GM19023 (cell line): Measurements from ENCODE around the gene CFAP57.

ENCODE experiments used
- ATAC-seq: cut with Tn5 transposase; IDR thresholded peaks from one replicate; pipeline ENCODE4 v1.9.1; 2021; ENCODE audit warnings: mild to moderate bottlenecking, moderate library complexity; ENCODE audit not compliant: unreplicated experiment

The CFAP57 gene

DNA sequence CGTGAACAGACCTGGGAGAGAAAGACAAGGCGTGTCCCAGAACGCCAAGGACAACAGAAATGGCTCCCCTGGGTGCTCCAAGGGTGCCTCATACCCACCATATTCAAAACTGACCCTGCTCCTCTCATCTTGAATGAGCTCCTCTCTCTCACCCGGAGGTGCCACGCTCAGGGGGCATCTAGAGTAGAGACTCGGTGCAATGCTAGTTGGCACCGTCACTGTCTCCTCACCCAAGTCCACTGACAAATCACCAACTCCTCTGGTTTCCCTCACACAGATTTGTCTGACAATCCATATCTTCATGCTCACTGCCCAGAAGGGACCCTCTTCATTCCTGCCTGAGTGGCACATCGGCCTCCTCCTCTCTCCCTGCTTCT, 102.7 kb downstream of the CFAP57 start:
- ATAC-seq = no peak

DNA sequence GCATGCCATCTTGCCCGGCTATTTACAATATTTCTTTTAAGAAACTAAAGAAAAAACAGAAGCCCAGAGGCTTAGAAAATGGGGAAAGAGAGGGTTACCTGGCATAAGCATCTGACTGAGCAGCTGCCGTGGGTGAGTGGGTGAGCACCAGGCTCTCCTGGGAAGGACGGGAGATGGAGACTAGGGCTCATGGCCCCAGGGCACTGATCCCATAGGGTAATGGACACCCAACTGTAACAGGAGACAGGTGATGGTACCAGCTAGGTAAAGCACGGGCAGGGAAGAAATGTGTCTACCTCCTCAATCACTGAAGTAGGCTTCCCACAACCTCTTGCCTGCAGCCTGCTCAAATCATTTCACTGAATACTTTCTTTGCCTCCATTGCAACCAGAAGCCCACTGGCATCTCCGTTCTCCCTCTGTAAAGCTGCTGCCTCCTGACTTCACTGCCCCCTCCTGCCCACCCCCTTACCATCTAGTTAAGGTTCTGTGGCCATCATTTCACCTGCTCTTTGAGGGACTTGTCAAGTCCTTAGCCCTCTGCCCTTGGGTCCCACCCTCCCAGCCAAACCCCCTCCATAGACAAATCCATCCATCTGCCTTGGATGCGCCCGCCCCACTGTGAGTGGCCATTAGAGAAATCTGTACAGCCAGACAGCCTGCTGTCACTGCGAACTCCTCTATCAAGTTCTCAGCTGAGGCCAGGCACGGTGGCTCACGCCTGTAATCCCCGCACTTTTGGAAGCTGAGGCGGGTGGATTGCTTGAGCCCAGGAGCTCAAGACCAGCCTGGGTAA, 103.9 kb downstream of the CFAP57 start:
- ATAC-seq = no peak

DNA sequence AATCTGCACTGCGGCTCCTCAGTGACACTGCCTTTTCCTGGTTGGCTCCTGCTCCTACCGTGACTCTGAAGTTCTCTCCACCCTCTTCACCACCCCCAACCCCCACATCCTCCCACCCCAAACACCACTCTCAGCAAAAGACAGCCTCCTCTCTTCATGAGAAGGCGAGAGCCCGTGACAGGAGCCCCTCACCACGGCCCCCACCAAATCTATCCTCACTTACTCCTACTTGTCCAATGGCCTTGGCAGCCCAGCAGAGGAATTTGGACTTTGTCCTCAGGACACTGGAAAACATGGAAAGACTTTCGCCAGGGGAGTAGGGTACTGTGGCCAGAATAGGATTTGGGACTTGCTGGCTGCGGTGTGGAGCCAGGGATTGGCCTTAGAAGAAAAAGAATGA, 104.5 kb downstream of the CFAP57 start:
- ATAC-seq = no peak

DNA sequence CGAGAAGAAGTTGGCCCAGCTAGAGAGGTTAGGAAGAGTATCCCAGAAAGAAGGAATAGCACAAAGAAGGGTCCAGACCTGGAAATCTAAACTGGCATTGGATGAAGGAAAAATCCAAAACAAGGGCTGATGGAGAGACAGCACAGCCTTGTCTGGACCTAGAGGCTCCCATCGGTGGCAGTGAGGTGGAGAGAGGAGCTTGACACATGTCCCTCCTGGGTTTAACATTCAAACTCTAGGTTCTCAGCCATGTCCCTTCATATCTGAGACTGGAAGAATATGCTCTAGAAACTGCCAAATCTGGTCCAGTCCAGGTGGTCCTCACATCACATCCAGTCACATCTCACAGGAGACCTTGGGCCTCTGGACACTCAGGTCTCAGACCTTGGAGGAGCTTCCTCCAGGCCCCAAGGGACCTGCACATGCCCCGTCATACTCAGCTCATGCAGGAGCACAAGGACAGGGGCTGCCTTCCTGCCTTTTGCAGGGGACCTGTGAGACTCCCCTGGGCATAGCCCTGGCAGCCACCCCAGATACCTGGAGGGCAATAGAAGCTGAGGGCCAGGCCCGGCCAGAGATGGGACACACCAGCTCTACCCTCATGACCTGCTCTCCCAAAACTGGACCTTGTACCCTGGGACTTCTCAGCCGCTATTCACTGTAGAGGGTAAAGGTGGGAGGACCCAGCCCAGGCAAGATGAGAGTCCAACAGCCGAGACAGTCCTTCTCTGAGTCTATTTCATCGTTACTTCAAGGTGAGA, 105.2 kb downstream of the CFAP57 start:
- no peak for ATAC-seq

DNA sequence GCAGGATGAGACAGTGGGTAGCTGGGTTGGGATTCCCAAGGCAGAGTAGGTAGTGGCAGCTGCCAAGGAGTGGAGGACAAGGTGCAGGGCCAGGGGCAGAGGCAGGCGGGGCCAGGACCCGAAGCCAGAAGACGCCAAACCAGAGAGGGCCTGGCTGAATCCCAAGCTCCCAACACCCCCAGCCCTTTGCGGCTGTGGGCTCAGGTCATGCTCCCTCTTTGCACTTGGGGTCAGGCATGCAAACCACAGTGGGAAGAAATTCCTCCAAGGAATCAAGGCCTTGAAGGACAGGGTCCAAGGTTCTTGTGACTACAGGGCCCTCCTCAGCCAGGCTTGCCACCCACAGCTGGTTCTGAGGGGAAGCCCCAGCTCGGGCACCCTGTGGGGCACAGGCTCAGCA, 107.0 kb downstream of the CFAP57 start:
- no peak for ATAC-seq

DNA sequence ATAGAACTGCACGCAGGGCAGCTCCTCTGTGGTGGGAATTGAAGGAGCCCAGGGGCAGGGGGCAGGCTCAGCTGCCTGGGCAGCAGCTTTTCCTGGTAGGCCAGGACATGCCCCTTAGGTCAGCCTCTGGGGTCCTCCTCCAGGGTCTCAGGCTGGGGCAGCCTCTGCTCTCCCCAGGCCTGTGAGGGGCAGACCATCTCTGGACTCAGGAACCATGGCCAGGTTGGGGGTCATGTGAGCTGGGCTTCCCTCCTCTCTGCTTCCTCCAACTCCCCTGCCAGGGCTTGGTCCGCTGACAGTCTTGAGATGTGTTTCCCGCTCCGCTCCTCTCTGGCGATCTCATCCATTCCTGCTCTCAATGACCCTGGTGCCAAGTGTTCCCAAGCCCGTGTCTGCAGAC, 107.5 kb downstream of the CFAP57 start:
- no peak for ATAC-seq

DNA sequence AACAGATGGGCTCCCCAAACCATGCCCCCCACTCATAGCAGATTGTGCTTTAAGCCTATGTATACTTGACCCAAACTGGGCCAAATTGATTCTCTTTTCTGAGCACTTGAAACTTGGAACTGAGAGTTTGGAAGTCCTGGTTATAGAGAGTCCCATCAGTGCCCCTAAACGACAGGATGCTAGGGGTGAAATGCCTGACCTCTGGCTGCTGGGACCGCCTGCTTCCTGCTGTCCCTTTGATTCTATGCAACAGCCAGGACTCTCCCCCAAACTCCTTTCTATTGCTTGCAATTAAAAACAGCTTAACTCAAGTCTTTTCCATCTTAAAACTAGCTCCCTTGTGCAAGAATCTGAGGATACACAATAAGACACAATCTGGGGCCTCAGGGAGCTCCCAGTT, 108.6 kb downstream of the CFAP57 start:
- ATAC-seq = no peak

DNA sequence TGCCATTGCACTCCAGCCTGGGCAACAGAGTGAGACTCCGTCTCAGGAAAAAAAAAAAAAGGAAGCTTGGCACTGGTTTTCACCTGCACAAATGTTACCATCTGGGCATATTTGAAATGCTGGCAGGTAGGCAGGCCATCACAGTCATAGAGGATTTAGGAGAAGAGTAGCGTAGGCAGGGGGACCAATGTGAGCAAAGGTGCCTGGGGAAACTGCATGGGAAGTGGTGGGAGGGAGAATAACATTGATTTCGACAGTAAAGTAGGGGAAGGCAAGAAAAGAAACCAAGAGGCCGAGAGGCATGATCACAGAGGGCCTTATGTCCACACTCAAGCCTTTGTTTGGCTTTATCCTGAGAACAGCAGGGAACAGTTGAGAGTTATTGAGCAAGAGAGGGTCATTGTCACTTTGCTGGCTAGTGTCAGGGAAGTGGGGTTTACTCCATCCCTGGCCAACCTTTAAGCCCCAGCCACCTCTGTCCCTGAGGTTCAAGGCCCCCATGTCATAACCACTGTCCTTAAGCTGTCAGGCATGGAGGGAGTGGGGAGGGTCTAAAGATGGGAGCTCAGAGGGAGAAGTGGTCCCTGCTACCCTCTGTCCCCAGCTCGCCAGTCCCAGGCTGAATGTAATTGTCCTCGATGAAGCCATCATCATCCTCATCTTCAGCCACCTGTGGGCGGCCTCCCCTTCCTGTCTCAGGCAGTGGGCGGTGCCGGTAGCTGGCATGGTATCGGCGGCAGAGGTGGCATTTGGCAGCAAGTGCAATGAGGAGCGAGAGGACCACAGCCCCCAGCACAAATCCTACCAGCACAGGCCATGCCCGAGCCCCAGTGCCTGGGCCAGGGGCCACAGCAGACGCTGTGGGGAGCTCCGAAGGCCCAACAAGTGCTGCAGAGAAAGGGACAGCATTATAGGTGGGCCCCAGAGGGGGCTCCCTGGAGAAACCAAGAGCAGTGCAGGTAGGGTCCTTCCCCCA, 110.4 kb downstream of the CFAP57 start:
- no peak for ATAC-seq

DNA sequence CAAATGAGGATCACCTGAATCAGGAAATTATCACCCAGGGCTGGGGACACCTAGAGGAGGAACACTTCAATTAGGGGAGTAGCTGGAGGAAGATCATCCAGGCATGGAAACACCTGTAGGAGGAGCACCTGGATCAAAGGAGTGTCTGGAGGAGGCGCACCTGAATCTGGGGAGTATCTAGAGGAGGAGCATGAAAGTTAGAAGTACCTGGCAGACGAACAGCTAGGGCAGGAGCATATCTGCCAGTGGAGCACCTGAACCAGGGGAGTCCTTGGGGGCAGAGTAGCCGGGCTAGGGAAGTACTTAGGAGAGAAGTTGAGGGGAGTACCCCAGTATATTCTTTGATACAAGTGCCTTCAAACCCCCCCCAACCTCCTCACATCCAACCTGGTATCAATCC, 111.9 kb downstream of the CFAP57 start:
- no peak for ATAC-seq

DNA sequence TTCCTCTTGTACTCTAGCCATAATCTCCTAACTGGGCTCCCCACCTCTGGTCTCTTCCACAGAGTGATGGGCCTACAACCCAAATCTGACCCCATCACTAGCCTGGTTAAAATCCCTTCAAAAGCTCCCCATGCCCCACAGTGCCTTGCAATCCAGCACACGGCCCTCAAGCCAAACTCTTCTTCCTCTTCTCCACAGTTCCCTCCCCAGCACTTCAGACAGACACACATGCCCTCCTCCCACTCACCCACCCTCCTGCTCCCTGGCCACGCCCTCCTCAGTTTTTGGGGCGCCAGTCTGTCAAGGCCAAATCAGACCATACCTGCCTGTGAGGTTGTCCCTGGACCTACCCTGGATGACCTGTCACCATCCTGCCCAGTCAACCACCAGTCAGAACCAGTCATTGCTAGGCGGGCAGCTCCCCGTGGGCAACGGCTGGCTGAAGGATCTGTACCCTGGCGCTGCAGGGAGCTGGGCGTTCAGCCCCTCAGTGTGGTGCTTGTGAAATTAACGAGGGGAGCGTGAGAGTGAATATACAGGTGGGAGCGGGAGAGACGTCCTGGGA, 112.5 kb downstream of the CFAP57 start:
- ATAC-seq = no peak

DNA sequence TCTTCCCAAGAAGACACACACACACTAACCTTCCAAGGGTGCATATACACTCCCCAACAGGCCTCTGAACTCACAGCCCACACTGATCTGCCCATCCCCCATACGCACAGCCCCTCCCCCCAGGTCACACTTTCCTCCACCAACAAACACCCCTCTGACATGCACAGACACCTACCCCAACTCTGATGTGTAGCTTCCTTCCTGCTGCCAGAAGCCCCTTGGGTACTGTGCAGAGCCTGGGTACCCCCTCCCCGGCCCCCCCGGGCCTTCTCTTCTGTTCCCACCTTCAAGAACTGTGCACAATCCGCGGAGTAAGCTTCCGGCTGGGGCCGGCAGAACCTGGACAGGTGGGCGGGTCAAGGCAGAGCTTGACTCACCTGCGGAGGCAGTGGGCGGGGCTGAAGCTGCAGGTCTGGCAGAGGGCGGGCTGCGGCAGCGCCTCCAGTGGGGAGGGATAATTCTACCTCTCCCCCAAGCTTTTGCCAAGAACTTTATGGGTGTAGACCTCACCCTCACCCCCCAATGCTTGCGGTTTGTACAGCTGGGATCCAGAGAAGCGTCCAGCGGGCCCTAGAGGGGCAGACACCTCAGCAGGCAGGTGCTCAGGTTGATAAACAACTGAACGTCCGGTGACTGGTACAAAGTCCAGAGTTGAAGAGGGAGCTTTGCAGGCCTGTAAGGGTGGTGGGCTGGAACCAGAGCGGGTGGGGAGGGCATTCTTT, 113.3 kb downstream of the CFAP57 start, which contains the start of gene C1orf210:
C1orf210 (minus strand) TSS at position 313 of the 722 bp plus-strand sequence. CDS start 2,311 bp downstream, outside the sequence.
- ATAC-seq = no peak

DNA sequence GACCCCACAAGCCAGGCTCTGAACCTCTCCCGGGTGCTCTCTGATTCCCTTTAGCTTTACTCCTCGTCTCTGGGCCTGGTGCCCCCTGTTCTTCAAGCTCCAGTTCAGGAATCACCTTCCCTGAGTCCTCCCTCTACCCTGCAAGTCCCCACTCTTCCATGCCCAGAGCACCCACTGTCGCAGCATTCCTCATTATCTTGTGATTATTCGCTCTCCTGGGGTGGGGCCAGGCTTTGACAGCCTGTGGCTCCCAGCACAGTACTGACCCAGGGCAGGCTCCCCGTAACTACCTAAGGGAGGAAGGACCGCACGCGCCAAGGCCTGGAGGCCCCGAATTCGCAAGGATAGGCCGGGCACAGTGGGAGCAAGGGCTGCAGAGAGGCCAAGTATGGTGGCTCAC, 114.0 kb downstream of the CFAP57 start:
- ATAC-seq = no peak

DNA sequence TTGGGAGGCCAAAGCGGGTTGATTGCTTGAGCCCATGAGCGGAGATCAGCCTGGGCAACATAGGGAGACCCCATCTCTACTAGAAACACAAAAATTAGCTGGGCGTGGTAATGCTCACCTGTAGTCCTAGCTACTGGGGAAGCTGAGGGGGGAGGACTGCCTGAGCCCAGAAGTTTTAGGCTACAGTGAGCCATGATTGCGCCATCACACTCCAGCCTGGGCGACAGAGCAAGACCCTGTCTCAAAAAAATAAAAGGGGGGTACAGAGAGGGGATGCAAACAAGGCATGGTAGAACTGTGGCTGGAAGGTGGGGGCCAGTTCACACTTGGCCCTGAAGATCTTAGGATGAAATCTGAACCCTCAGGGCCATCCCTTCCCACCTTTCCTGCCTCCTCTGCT, 114.4 kb downstream of the CFAP57 start:
- no peak for ATAC-seq

DNA sequence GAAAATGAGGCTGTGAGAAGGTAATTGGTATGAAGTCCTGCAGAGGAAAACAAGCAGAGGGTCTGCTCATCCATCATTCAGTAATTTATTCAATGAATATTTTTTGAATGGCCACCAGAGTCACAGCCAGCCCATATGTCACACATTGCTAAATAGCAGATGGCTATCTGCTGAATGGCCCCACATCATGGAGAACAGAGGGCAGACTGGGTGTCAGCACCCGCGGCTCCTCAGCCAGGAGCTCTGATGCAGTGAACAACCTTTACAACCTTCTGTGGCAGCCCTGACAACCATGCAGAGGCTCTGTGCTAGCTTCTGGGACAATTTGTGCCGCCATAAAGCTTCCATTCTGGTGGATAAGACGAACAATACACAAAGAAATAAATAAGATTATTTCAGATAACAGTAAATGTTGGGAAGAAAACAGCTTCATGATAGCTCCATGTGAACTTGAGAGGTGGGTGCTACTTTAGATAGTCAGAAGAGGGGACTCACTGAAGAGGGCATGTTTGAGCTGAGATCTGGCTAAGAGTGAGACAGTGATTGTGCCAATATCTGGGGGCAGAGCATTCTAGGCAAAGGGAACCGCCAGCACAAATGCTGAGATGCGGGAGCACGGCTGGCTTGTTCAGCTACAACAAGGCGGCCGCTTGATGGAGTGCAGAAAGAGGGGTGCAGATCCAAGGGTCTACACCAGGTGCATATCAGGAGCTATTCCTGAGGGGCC, 116.1 kb downstream of the CFAP57 start:
- no peak for ATAC-seq

DNA sequence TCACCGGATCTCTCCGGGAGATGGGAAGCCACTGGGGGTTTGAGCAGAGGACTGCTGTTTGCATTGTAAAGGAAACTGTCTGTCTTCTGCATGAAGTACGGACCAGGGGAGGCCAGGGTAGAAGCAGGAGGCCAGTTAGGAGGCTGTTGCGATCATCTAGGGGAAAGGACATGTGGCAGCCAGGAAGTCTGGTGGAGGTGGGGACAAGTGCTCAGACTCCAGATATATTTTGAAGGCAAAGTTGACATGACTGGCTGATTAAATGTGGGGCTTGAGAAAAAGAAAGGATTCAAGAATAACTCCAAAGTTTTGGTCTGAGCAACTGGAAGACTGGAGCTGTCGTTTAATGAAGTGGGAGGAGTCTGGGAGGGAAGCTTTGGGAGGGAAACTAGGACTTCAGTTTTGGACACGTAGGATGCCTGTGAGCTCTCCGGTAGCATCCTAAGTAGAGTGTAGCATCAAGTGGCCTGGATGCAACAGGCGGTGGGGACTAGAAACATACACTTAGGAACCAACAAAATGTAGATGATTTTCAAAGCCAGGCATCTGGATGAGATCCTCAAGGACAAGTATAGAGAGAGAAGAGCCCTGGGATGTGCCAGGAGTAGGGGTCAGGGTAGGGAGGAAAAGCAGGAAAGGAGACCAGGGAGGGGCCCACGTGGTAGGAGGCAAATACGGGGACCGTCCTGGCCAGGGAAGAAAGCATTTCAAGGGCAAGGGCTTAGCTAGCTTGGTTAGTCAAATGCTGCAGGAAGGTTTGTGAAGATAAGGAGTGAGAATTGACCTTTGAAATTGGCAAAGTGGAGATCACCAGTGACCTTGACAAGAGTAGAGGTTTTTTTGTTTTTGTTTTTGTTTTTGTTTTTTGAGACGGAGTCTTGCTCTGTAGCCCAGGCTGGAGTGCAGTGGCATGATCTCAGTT, 116.9 kb downstream of the CFAP57 start:
- ATAC-seq = no peak

DNA sequence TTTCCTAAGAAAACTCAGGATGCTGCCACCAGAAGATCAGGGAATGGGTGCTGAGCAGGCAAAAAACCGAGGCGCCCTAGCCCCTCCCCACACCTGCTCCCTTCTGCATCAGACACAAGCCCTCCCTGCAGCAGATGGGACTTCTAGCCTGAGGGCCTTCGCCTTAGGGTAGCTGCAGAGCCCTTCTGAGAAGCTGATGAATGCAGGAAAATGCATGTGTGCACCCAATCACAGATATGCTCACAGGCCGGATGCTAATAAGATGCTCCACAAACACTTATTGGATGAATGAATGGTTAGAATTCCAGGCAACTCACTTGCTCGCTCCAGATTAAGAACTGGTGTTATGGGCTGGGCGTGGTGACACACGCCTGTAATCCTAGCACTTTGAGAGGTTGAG, 120.1 kb downstream of the CFAP57 start:
- no peak for ATAC-seq

DNA sequence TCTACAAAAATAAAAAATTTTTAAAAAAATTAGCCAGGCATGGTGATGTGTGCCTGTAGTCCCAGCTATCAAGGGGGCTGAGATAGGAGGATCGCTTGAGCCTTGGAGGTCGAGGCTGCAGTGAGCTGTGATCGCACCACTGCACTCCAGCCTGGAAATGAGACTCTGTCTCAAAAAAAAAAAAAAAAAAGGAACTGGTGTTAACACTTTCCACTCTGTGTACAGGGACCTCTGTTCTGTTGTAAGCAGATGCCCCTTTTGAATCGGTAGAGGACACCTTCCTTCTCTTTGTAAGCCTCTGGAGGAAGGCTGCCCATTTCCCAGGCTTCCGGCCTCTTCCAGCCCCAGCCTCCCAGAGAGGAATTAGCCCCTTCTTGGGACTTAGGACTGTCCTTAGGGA, 120.5 kb downstream of the CFAP57 start:
- ATAC-seq = no peak

DNA sequence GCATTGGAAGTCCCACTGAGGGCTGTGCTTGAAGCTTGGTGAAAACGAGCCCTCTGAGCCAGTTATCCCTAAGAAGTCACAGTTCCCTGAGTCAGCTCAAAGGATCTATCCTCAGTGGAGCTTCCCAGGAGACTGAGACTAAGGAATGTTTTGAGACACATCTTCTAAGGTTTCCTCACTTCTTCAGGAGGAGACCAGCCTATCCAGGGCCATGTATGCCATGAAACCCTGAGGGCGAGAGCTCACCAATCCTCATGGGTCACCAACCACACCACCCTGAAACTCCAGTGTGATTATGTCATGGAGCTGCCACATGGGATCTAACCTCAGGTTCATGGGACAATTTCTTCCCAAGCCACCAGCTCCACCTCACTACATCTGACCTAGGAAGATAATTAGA, 121.0 kb downstream of the CFAP57 start:
- ATAC-seq = no peak
